OCI-M1 (cell line): ENCODE measurements around the gene SLC22A4.

ENCODE experiments used
- DNase-seq: peaks from one replicate; lab custom pipeline; 2025; lab: John Stamatoyannopoulos, UW

Gene SLC22A4

DNA sequence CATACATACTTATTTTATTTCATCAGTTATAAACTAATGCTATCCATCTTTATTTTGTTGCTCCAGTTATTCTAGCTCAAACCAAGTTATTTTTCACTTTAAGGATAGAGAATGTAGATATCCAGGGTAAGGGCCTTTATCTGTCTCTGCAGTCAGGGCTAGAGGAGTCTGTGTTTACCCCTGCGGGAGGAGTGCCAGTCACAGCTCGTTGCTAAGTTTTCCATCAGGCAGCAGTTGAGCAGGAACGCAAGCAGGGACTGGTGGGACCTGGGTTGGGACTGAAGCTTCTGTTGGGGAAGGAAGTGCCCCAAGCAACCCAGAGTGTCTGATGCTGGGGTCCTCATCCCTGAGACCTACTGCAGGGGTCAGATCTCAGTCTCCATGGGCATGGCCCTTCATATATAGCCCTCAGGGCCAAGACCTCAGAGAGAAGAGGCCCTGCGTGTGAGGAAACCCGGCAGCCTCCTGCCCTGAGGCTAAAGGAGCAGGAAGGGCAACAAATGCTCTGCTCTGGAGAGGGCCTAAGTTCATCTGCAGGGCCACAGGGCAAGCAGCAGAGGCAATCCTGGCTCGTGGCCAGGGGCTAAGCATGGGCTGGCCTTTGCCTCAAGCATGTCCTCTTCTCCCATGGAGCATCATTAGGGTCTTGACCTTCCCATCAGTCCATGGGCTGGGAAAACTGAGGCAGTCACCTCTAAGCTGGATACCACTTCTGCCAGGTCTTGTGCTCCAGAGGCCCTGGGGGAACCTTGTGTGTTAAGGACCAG lies 6.6 kb downstream of the SLC22A4 start:
- DNase-seq = peak; percentile 31

DNA sequence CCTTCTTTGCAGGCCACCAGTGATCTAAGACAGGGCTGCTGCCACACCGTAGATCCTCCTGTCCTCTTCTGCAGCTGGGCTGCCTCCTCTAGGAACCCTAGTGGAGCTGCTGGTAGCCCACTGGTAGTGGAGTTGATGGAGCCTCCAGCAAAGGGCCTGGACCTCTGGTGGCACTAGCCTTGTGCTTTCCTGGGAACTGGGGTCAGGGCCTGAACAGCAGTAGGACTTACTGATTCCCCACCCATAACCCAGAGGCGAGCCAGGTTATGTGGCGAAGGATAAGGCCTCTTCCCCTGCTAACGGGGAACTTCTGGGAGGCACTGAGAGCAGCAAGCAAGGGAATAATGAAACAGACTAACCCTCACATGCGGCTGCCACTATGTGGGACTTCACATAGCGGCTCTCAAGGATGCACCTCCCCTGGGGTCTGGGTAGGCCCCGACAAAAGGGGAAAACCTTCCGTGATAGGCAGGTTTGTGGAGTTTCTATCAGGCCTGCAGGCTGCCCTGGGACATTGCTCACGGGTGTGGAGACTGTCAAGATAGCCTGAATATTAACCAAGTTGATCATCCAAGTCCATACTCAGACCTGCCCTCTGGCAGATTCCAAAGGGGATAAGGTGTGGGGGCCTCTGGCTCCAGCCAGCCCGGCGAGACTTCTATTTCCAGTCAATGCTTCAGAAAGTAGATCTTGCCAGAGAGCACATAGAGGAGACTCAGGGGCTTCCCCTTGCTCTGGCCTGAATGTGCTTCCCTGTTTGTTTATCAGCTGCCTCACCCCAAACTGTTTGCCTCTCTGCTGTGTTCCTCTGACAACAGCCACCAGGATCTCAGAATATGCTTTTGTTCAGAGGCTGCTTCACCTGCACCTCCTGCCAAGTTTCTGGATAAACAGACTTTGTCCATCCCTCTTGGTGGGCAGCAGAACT lies 7.4 kb downstream of the SLC22A4 start:
- peak; percentile 18 for DNase-seq

DNA sequence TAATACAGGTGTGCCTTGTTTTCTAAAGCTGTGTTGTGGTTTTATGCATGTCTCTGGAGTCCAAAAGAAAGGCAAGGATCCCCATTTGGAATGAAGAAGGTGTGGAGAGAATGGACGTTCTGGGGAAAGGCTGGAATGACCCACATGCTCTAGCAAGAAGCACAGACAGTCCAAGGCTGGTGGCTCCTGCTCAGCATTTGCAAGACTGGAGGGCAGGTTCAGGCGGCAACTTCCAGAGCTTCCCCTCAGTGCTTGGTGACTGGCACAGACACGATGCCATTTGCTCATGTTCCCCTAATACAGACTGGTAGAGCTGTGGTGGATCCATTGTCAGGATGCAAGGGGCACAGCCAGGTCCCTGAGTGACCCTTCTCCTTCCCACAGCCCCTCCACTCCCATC lies 8.2 kb downstream of the SLC22A4 start:
- no peak for DNase-seq

DNA sequence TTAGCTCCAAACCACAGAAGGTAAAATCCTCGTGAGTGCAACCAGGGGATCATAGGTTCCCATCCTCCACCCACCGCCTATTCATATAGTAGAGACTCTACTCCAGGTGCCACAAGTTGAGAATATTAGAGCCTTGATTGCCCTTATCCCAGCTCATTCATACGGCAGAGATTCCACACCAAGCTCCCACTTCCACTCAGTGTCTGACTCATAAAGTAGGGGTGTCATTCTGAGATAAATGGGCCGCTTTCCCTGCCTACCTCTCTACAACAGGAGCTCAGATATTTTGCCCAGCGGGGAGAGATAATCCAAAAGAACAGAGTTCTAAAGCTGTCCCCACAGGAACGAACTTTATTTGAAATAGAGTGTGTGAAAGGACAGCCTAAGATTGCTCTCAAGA lies 9.4 kb downstream of the SLC22A4 start:
- no peak for DNase-seq

DNA sequence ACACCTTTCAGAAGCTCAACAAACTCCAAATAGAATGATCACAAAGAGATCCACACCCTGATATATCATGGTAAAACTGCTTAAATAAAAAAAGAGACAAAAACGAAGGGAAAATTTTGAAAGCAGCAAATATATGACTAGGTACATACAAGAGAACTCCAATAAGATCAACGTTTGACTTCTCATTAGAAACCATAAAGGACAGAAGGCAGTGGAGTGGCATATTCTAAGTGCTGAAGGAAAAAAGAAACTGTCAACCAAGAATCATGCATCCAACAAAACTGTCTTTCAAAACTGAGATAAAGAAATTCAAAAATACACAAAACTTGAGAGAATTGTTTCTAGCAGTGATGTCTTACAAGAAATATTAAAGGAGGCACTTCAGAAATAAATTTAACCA lies 11.2 kb downstream of the SLC22A4 start:
- DNase-seq = peak; percentile 13

DNA sequence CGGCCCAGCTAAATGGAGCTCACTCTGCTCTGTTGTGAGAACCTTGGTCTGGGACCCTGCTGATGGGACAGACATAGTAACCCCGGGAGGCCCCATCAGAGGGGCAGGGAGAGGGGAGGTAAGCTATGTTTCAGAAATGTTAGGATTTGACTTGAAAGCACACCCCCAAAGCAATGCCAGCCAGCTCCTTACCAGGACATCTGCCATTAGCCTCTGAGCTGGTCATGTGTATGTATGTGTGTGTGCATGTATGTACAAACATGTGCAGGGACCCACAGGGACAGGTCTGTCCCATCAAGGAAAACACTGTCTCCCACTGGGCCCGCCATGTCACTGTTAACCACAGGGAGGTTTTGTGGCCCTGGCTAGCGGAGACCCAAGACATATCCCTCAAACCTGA lies 14.5 kb downstream of the SLC22A4 start:
- no peak for DNase-seq

DNA sequence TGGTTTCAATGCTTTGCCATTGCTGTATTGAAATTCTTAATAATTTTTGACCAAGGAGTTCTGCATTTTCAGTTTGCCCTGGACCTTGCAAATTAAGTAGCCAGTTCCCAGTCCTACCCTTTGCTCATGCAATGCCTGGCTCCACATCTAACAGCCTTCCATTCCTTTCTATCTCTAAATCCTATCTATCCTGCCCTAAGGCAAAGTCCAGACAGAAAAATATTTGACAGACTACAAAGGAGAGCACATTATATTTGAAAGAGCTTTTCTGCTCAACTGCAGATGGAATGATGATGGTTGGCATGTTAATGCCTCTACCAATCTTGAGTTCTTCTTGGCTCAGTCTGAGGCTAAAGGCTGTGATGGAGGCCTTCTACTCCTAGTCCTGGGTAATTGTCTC lies 15.5 kb downstream of the SLC22A4 start:
- no peak for DNase-seq

DNA sequence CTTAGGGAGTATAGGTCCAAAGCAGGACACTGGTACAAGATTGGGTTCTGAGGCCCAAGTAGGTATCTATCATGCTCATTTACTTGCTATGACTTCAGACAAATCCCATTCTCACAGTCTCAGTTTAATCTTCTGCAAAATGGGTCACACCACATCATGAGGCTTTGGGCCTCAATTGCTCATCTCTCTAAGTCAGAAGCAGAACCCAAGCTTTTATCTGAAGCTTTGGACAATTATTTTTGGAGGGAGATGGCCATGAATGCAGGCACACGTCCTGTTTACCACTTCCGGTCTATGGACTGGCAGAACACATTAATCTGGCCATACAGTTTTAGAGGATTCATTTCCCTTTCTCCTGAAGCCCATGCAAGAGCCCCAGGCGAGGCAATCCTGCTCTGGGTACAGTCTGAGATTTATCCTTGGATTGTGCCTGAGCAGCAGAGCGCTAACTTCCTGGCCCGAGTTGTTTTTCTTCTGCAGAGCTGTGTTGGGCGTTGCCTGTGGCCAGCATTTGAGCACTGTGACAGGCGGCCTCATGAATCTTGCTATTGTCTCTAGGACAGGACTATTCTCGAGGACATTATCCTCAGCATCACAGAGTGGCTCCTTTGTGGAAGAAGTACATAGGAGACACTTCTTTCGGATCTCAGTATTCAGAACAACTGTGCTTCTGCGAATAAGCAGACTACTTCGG lies 16.1 kb downstream of the SLC22A4 start:
- no peak for DNase-seq

DNA sequence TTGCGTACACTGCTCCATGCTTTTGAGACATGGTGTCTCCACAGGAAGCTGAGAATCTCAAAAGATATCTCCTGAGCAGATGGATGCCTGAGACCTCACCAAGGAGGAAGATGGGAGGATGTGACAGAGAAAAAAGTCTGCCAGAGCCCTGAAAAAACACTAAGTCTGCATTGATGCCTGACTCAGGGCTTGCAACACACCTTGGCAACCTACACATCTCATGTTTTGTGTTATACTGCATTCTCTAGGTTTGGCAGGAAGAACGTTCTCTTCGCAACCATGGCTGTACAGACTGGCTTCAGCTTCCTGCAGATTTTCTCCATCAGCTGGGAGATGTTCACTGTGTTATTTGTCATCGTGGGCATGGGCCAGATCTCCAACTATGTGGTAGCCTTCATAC lies 19.2 kb downstream of the SLC22A4 start:
- no peak for DNase-seq

DNA sequence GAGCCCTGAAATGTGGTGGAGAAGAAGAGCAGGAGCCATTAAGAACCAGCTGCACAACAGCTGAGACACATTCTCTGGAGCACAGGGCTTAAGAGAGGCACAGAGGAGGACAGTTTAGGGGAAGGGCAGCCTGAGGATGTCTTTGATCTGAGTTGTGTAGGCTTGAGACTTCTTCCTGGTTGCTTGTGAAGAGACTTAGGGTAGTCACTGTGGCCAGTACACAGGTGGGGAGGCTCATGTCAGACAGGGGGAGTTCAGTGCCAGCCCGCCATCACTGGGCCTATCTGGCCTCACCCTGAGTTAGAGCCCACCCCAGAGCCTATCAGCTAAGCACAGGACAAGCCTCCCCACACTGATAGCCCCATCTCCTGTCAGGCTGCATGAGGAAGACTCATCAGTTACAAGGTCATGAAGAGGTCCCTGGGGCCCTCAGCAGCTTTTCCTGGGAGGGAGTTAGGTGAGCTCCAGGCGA lies 19.8 kb downstream of the SLC22A4 start:
- no peak for DNase-seq

DNA sequence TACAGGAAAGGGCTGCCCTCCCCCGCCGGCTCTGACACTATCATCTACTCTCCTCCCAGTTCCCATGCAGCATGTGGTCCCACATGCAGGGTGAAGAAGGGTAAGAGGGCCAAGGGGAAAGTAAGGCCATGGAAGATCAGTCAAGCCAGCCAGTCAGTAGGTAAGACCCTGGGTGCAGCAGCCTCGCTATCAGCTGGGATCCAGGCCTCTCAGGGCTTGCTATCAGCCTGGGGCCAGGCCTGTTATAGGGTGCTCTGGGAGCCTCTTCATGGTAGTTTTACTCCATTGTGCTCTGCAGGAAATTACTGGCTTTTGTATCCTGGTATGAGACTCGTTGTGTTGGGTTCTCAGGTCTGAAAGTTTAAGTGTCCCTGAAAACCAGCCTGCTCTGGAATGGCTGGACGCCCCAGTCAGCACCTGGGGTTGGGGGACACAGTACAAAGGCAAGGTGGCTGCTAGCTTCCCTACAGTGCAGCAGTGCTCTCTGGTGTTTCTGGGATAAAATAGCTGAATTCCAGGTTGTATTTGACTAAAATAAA lies 21.4 kb downstream of the SLC22A4 start:
- peak; percentile 53 for DNase-seq

DNA sequence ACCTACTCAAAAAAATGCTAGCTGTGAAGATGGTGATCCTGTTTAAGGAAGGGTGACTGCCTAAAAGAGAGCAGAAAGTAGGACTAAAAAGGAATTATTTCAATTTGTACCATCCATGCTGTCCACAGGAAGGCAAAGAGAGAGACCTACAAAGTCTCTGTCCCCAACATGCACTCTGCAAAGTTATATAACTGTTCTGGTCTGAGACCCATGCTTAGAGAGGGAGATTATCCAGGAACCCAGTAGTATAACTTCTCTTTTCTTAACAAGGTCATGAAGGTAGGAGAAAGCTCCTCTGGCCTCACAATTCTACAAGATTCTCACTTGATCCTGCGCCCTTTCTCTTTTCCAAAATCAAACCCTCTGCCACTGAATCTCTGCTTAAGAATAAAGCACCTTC lies 25.8 kb downstream of the SLC22A4 start:
- no peak for DNase-seq

DNA sequence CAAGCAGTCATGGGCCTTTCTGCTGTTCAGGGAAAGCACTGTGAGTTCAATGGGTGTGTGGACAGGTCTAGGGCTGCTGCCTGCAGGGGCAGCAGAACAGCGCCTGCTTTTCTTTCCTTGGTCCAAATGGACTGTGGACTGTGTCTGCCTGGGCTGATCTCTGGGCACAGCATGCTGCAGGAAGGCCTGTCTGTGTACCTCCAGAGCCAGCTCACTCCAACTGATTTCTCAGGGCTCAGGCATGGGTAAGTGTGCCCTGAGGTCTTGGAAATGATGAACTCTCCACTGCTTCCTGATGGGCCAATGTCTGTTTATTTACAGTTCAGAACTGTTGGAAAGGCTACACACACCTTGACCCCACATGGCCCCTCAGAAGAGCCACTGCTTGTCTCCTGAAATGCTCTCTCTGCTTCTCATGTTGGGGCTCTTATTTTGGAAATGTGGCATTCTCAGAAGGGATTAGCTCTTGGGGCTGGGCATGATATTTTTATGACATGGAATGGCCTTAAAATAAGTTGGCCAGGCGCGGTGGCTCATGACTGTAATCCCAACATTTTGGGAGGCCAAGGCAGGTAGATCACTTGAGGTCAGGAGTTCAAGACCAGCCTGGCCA lies 27.0 kb downstream of the SLC22A4 start:
- no peak for DNase-seq

DNA sequence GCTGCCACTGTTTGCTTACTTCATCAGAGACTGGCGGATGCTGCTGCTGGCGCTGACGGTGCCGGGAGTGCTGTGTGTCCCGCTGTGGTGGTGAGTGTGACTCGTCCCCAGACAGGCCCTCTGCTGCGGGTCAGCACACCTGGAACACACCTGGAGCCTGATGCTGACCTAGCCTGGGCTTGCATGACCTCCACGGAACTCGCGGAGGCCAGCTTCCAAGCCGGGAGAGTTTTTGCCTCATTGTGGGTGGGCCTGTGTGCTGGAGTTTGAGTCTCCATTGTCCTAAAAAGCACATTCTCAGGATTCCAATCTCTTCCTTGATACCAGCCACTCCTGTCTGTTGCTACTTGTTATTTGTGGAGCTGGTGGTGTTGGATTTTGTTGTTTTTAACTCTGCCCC lies 28.1 kb downstream of the SLC22A4 start:
- no peak for DNase-seq

DNA sequence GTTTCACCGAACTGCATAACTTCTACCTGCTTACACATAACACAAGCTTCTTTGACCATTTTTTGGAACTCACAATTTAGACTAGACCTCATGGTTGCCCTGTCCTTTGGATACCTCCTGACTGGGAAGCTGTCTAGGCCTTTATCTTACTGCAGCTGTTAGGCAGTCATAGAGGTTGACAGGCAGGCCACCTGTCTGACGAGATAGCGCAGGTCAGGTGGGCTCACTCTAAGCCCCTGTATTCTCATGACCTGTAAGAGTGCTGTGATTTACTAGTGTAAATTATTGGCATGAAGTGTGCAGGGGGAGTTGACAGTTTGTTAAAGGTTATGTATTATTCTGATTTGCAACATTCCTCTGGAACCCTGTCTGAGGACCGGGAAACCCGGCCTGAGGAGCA lies 29.0 kb downstream of the SLC22A4 start:
- no peak for DNase-seq

DNA sequence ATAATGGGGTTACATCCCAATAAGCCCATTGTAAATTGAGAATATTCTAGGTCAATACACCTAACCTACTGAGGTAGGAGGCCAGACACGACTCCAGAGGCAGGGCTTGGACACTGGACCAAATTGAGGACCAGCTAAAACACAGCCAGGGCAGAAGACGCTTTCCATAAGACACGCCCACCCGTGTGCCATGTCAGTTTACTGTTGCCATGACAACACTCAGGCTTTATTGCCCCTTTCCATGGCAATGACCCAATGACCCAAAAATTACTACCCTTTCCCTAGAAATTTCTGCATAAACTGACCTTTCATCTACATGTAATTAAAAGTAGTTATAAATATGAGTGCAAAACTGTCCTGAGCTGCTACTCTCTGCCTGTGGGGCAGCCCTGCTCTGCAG lies 31.5 kb downstream of the SLC22A4 start:
- no peak for DNase-seq

DNA sequence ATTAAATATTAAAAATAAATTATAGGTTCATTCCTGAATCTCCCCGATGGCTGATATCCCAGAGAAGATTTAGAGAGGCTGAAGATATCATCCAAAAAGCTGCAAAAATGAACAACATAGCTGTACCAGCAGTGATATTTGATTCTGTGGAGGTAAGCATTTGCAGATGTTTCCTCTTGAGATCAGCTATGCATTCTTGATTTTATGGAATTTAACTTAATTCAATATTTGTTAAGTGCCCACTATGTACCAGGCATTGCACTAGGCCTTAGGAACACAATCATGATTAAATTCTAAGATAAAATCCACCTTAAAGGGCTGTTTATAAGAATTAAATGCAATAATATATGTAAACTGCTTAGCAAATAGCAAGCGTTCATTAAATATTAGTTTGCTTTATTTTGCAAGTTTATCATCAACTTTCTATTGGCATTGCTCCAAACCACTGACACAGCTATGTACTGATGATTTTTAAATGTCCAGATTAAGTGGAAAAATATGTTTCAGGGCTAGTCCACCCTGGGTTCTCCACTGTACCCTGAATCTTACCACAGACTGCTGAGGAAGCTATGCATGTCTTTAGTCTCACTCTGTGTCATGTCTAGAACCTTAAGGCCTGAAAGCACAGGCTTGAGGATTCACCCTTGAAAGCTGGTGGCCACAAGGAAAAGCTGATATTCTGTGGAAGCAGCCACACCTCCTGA lies 33.2 kb downstream of the SLC22A4 start:
- DNase-seq = no peak

DNA sequence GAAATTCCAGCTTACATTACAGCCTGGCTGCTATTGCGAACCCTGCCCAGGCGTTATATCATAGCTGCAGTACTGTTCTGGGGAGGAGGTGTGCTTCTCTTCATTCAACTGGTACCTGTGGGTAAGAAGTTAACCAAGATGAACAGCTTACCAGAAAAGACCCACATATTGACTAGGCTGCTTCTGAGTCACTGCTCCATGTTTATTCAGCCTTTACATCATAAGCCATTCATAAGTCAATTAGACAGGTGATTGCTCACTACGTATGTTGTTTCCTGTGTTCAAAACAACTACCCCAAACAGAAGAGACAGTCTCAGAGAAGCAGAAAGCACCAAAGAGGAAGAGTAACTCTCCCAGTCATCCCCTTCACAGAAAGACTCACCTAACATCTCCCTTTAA lies 40.6 kb downstream of the SLC22A4 start:
- no peak for DNase-seq

DNA sequence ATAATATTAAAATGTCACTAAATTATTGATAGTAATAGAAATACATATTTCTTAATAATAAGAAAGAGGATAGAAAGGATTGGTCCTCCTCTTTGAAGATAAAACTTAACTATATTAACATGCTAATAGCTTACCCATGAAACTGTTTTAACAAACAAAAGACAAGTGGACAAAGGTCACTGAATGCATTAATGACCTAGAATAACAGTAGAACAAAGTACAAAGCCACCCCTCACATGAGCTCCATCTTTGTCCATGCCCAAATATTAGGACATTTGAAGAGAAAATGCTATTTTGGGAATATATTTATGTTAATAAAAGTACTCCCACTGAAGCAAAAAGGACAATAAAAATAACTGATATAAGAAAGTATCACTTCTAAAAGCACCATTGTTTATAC lies 41.2 kb downstream of the SLC22A4 start:
- DNase-seq = no peak

DNA sequence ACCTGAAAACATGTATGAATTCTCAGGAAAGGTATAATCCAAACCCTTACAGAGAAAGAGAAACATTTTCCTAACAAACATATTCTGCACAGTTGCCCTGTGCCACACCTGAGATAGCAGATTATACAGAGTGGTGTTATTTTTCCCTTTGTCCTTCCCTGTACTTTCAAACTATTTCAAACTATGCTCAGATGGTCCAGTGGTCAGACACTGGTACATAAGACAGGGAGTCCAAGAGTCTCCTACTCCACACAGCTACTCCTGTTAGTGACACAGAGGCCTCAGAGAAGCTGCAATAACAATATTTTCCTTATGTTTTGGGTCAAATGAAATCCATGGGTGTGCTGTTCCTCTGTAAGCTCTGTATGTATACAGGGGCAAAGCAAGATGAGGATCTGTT lies 45.3 kb downstream of the SLC22A4 start:
- DNase-seq = no peak
